ENCODE measurements around the gene ZMAT3. TPM values are rescaled to one million over a fixed set of nuclear protein-coding genes. Genes with fewer than 3 reads are reported as not detected.
"Not testable (repeated sequence)": the region's sequence is repeated elsewhere in the genome, so short reads cannot be mapped to it uniquely, and the experiment has no call there.

Gene ZMAT3
- polyA plus RNA-seq (2012; ENCODE audit: insufficient read depth, insufficient read length, low read depth): 3.1 TPM

GRCh38 chr3:179071323-179072099 lies at the start of gene ZMAT3:
Gene ZMAT3 (minus strand): TSS chr3:179071809. CDS start chr3:179067752, 4,057 bp downstream.
- Histone ChIP-seq H3K4me3 (ENCODE audit: low read depth, low read length) (peak within 1 kb of the TSS; percentile 91), H3K36me3 (no peaks in the 10 kb centered on the region; the same call in none of the 2 replicates), H3K27me3 (no peaks in the 10 kb centered on the region), H3K9me3 (no peaks in the 10 kb centered on the region), H3K4me1 (peaks cover 12% of the 10 kb centered on the region)
- TF ChIP-seq CTCF (IDR thresholded peaks at IDR 0.05; ENCODE audit: low read depth, low read length): no peak
- peak; percentile 88 for DNase-seq

GRCh38 chr3:179116816-179117215 lies 45.2 kb upstream of the ZMAT3 start:
- Histone ChIP-seq H3K27me3 (no peaks in the 10 kb centered on the region), H3K4me3 (ENCODE audit: low read depth, low read length) (no peak overlapping the region), H3K9me3 (no peaks in the 10 kb centered on the region), H3K36me3 (no peaks in the 10 kb centered on the region), H3K4me1 (no peaks in the 10 kb centered on the region)
- no peak for DNase-seq
- TF ChIP-seq CTCF (IDR thresholded peaks at IDR 0.05; ENCODE audit: low read depth, low read length): no peak

- not testable (repeated sequence) for H3K4me1 ChIP-seq; DNase-seq; H3K9me3 ChIP-seq; H3K4me3 ChIP-seq (ENCODE audit: low read depth, low read length); H3K36me3 ChIP-seq; H3K27me3 ChIP-seq
Measured at GRCh38 chr3:179115444-179115843, 43.8 kb upstream of the ZMAT3 start.

- TF ChIP-seq CTCF (IDR thresholded peaks at IDR 0.05; ENCODE audit: low read depth, low read length): no peak
- no peak for DNase-seq
Measured at GRCh38 chr3:179113903-179114302, 42.3 kb upstream of the ZMAT3 start.

GRCh38 chr3:179108086-179108485 lies 36.5 kb upstream of the ZMAT3 start:
- no peak overlapping the region for H3K4me3 ChIP-seq (ENCODE audit: low read depth, low read length)
- H3K9me3 ChIP-seq: no peaks in the 10 kb centered on the region
- no peaks in the 10 kb centered on the region for H3K27me3 ChIP-seq
- no peak for TF ChIP-seq CTCF (IDR thresholded peaks at IDR 0.05; ENCODE audit: low read depth, low read length)
- H3K4me1 ChIP-seq: no peaks in the 10 kb centered on the region
- DNase-seq: no peak
- H3K36me3 ChIP-seq: no peaks in the 10 kb centered on the region

More at GRCh38 chr3:179113903-179114302, 42.3 kb upstream of the ZMAT3 start:
- Histone ChIP-seq H3K4me1 (no peaks in the 10 kb centered on the region), H3K9me3 (no peaks in the 10 kb centered on the region), H3K4me3 (ENCODE audit: low read depth, low read length) (no peak overlapping the region), H3K36me3 (no peaks in the 10 kb centered on the region), H3K27me3 (no peaks in the 10 kb centered on the region)

GRCh38 chr3:179107617-179108016 lies 36.0 kb upstream of the ZMAT3 start:
- Histone ChIP-seq H3K36me3 (no peaks in the 10 kb centered on the region), H3K4me1 (no peaks in the 10 kb centered on the region), H3K4me3 (ENCODE audit: low read depth, low read length) (no peak overlapping the region), H3K9me3 (no peaks in the 10 kb centered on the region), H3K27me3 (no peaks in the 10 kb centered on the region)
- no peak for TF ChIP-seq CTCF (IDR thresholded peaks at IDR 0.05; ENCODE audit: low read depth, low read length)
- no peak for DNase-seq

All from BE2C (cell line).